NCI-H1105 (cell line): Measurements from ENCODE around the gene ATP2B2.
A peak's percentile ranks its signal among the peaks of the same experiment; 100 is the strongest.

ENCODE experiments used
- DNase-seq: peaks from one replicate; lab custom pipeline; 2025; lab: John Stamatoyannopoulos, UW

ATP2B2 gene

GRCh38 chr3:10341901-10342398, 163.4 kb downstream of the ATP2B2 start:
- DNase-seq, result no peak

GRCh38 chr3:10340476-10340875, 164.9 kb downstream of the ATP2B2 start:
- DNase-seq, result no peak

- DNase-seq, result no peak
Measured at GRCh38 chr3:10340046-10340445, 165.3 kb downstream of the ATP2B2 start.

- DNase-seq, result no peak
Measured at GRCh38 chr3:10339376-10339955, 165.9 kb downstream of the ATP2B2 start.

GRCh38 chr3:10338591-10339353, 166.6 kb downstream of the ATP2B2 start:
- no peak for DNase-seq

GRCh38 chr3:10338164-10338470, 167.3 kb downstream of the ATP2B2 start:
- no peak for DNase-seq

- DNase-seq, result peak; percentile 62
Measured at GRCh38 chr3:10337323-10338163, 167.8 kb downstream of the ATP2B2 start.

GRCh38 chr3:10336761-10337160, 168.6 kb downstream of the ATP2B2 start:
- no peak for DNase-seq

- DNase-seq, result no peak
Measured at GRCh38 chr3:10335871-10336622, 169.3 kb downstream of the ATP2B2 start.

DNA sequence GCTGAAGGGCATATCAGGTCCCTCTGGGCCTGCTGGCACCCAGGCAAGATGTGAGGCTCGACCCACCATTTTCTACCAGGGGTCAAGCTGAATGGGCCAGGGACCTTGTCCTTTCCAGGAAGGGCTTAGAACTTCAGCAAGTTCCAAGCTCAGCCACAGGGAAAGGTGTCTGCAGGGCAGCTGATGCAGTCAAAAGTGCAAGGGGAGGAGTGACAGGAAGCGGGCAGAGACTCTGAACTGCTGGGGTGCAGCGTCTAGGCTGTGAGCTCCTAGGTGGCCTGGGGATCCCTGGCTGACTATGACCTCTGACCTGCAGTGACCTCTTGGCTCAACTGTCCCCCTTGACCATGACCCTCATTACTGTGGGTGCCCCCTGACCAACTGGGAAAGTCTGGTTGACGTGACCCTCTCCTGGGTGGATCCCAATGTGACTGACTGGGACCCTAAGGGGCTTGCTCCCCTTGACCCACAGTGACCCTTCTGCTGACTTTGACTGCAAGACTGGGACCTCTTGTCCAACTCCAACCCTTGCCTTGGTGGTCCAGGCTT, 170.1 kb downstream of the ATP2B2 start:
- DNase-seq, result no peak

- DNase-seq, result no peak
Measured at GRCh38 chr3:10334459-10334858, 170.9 kb downstream of the ATP2B2 start.

DNA sequence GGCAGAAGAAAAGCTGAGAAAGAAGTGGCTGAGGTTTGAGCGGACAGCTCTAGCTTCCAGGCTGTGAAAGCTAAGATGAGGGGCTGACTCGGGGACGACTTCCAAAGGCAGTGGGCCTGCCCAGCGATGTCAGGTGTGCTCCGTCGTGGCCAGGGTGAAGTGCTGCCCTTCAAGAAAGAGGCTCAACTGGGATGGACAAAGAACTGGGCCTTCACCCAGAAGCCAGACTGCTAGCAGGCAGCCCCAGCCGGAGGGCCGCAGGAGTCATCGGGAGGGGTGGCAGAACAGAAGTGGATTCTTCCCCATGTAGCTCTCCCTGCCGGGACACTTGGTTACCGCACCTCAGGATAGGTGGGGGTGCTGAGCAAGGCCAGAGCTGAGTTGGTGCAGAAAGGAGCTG, 171.3 kb downstream of the ATP2B2 start:
- DNase-seq, result no peak

DNA sequence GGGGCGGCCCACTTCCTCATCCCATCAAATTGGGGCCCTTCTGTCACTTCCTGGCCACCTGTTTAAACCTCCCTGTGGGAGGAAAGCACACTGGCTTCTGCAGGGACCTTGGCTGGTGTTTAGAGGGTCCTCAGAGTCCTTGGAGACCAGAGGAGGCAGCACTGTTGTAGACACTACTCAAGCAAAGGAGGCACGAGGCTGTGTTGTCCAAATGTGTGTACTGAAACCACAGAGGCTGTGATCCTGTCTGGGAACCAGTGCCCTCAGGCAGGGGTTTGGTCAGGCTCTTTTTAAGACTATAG, 172.1 kb downstream of the ATP2B2 start:
- DNase-seq, result no peak

GRCh38 chr3:10332481-10333348, 172.7 kb downstream of the ATP2B2 start:
- DNase-seq, result no peak

DNA sequence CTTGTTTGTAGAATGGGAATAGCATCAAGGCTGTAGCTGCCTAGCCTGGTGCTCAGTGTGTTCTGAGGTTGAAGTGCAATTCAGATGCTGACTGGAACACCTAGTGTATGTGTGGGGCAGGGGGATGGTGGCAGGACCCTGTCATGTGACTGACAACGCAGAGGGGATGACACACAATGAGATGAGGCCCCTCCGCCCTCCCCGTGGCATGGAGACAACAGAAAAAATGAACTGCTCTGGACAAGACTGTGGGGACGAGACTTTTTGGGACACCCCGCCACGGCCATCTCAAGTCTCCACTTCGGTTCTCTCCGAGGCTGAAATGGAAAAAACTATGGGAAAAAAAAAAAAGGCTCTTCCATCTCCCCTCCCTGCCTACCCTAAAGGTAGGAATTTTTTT, 174.1 kb downstream of the ATP2B2 start:
- DNase-seq, result no peak

DNA sequence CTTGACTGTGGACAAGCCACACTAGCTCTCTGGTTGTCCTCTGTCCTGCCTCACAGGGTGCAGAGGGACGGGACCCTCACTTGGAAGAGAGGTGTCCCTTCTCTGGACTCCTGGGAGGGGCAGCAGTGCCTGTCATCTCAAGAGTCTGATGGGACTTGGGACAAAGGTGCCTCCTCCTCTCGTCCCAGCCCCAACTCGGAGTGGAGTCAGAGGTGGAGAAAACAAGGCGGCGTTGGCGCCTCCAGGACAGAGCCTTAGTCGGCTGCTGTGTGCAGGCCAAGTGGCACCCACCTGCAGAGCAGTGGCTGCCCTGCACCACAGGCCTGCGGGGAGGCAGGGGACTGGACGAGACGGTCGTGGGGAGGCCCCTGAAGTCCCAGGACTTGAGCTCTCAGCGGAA, 175.1 kb downstream of the ATP2B2 start:
- DNase-seq, result no peak

DNA sequence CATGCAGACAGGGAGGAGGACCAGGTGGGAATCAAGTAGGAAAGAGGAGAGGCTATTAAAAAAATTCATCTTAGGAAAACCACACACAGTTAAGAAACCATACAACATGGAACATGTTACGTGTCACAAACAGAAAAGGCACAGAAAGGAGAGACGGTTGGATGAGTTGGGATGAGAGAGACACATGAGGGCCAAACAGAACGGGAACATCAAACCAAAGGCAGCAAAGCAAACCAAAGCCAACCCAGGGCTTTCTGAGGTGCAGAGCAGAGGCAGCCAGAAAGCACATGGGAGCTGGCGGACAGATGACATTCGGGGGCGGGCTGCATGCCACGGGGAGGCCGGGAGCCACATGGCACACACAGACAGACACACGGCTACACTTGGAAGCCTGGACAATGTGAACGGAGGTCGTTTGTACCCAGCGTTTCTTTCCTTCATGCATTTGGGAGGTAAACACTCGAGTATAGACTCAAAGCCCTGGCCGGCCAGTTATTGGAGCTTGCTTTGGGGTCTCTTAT, 175.8 kb downstream of the ATP2B2 start:
- no peak for DNase-seq

DNA sequence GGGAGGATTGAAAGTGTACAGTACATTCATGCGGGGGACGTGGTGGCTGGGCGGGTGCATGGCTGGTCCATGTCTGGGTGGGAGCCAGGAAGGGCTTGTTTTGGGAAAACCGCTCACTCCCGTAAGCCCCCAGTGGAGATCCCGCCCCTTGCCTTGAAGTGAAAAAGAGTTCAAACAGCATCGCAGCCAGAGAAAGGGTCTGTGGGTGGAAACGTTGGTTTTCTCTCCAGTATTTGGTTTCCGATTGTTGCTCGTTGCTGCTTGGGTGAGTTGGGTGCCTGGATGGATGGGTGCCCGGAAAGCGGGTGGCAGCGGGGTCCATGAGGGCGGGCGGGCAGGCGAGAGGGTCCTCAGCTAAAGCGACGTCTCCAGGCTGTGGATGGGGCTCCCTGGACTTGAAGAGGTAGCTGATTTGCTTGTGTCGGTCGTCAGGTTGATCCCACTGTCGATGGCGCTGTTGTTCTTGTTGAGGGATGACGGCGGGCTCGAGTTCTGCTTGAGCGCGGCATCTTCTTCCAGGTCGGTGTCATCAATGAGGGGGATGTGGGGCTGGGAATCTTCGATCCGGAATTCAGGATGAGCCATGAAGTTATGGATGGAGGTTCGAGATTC, 176.8 kb downstream of the ATP2B2 start:
- no peak for DNase-seq

GRCh38 chr3:10327592-10327991, 177.8 kb downstream of the ATP2B2 start:
- no peak for DNase-seq

DNA sequence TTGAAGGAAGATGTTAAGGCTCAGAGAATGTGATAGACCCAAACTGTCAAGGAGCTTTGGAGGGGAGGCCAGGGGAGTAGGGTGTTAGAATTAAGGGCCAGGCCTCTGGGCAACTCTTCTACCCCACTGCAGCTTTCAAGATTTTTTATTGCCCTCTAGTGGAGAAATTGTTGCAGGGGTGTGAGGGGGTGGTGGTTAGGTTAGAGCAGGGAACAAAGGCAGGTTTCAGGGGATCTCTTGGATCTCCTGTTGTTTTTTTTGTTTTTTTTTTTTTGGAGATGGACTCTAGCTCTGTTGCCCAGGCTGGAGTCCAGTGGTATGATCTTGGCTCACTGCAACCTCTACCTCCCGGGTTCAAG, 183.1 kb downstream of the ATP2B2 start:
- no peak for DNase-seq
